ENCODE results near the gene AGMAT. TPM values are rescaled to one million over a fixed set of nuclear protein-coding genes. Genes with fewer than 3 reads are reported as not detected.

The AGMAT gene
- total and polyA plus RNA-seq, 2 of the 13 experiments (the other 11 are each of a cell fraction or from before 2014, with no cell fraction given), result 59.1 to 174 TPM

GRCh38 chr1:15526490-15527339 lies 58.1 kb downstream of the AGMAT start, which contains the start of gene DNAJC16 (continued):
- TF ChIP-seq DRAP1 (CRISPR knock-in tag; IDR thresholded peaks at IDR 0.05) (no peak; the same call in none of the 2 replicates), RFX5 (IDR thresholded peaks at IDR 0.05; ENCODE audit: low read depth, low read length) (no peak), SOX6 (IDR thresholded peaks at IDR 0.05) (no peak), SOX6 (CRISPR knock-in tag; IDR thresholded peaks at IDR 0.05) (peak; percentile 73), ZNF501 (CRISPR knock-in tag; IDR thresholded peaks at IDR 0.05) (peak; percentile 96), IKZF5 (CRISPR knock-in tag; IDR thresholded peaks at IDR 0.05) (peak; percentile 91), TBX3 (IDR thresholded peaks at IDR 0.05; ENCODE audit: borderline replicate concordance) (peak; percentile 55), PBX3 (CRISPR knock-in tag; IDR thresholded peaks at IDR 0.05; ENCODE audit: borderline replicate concordance) (no peak), MLXIP (CRISPR knock-in tag; IDR thresholded peaks at IDR 0.05; ENCODE audit: borderline replicate concordance) (no peak), PREB (CRISPR knock-in tag; IDR thresholded peaks at IDR 0.05) (no peak), EP300 (IDR thresholded peaks at IDR 0.05; ENCODE audit: low read depth in 2 of 2, low read length in 2 of 2) (no peak), EP300 (CRISPR knock-in tag; IDR thresholded peaks at IDR 0.05; ENCODE audit: borderline replicate concordance) (peak; percentile 35; the same call in 1 of the 2 replicates), TEAD3 (CRISPR knock-in tag; optimal IDR thresholded peaks at IDR 0.05; ENCODE audit: borderline replicate concordance) (peak; percentile 84), ZNF292 (CRISPR knock-in tag; IDR thresholded peaks at IDR 0.05; ENCODE audit: borderline replicate concordance, low read depth) (no peak; the same call in 1 of the 2 replicates), FOXA3 (CRISPR knock-in tag; IDR thresholded peaks at IDR 0.05) (peak; percentile 76), FOXK2 (IDR thresholded peaks at IDR 0.05) (peak; percentile 65; the same call in 1 of the 2 replicates), ZFX (CRISPR knock-in tag; IDR thresholded peaks at IDR 0.05; ENCODE audit: low read depth) (peak; percentile 98), SETDB1 (CRISPR knock-in tag; IDR thresholded peaks at IDR 0.05; ENCODE audit: borderline replicate concordance) (no peak), KLF16 (CRISPR knock-in tag; IDR thresholded peaks at IDR 0.05) (peak in 1 of 2 experiments; percentile 93; a peak in 2 of 4 replicates), HMG20A (CRISPR knock-in tag; IDR thresholded peaks at IDR 0.05; ENCODE audit: borderline replicate concordance) (no peak; the same call in 1 of the 2 replicates), SP2 (CRISPR knock-in tag; IDR thresholded peaks at IDR 0.05) (no peak)
